Putamen (tissue), 1 donor: ENCODE results near the gene TRAP1.

Source experiments
- DNase-seq: peaks from one replicate; pipeline ENCODE4 v3.0.0-alpha.2; 2016; ENCODE audit warnings: low spot score

TRAP1 gene

GRCh38 chr16:3651461-3652372 is 65.6 kb downstream of the TRAP1 start:
- no peak for DNase-seq

DNA sequence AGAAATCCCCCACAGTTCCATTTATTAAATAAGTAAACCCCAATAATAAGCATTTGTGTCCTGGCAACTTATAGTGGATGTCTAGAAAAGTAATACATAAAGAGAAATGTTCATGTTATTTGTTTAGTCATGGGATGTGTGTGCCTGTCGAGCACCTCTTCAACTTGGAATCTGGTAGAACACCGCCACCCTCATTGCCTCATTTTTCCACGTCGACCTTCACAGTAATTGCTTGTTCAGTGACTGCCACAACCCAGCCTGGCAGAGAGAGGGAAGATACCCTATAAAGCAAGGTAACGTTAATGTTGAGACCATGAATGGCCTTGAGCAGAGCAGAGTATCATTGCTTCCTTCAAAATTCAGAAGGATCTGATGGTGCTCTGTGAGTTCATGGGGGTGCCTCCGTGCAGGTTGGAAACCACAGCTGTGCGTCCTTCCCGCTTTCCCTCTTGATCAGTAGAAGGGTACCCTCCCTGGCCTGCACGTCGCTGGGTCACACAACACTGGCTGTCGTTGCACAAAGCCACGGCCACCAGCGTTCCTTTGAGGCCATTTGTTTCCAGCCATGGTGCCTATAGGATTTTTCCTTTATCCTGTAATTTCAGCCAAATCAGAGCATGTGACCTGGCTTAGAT is 66.6 kb downstream of the TRAP1 start:
- no peak for DNase-seq

DNA sequence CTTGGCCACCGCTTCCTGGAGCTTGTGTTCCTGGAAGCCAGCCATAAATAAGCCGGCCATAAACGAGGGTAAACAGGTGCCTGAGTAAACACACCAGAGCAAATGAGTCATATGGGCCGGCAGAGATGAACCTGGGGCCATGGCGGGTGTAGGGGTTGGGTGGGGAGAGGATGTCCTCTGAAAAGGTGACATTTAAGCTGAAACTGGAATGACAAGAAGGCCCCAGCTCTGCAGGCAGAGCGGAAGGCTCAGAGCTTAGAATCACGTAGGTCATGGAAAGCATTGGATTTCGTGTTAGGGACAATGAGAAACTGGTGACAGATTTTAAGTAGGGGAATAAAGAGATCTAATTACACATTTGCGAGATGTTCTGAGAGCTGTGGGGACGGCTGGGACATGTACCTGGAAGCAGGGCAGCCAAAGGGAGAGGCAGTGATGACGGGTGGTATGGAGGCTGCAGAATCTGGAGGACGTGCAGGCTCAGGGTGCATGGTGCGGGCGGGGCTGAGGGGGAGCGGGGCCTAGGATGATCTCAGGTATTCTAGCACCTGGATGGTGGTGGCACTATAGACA is 70.9 kb downstream of the TRAP1 start:
- no peak for DNase-seq

DNA sequence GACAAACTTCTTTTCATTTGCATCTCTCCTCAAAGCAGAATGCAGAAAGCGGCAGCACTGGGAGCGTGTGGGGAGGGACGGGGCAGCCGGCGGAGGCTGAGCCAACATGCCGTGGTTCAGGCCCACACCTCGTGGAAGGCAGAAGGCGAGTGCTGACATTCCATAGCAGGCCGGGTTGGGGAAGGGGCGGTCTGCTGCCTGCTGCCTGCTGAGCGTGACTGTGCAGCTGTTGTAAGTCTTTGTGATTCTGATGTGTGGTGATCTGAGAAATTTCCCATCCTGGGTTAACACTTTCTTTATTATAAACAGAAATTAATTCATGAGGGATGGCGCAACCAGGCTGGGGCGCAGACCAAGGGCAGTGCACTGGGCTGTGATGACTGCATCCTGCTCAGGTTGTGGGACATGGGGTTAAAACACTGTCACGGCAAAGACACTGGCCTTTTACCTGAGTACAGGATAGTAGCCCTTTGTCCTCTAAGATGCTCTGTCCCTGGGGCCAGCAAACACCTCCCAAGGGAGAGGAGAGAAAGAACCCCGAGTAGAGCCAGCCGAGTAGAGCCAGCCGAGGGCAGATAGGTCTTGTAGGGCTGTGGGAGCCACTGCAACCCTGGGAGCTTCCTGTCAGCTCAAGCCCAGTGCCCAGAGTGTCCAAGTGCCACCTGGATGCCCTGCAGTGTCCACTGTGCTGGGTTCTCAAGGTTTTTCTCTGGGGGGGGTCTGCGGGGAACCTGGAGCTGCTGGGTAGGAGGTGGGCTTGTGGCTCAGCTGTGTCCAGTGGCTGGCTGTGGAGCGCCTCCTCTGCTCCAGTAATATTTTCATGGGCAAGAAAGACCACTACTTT is 71.6 kb downstream of the TRAP1 start:
- no peak for DNase-seq

- no peak for DNase-seq
Measured at GRCh38 chr16:3645108-3645503, 72.2 kb downstream of the TRAP1 start.

DNA sequence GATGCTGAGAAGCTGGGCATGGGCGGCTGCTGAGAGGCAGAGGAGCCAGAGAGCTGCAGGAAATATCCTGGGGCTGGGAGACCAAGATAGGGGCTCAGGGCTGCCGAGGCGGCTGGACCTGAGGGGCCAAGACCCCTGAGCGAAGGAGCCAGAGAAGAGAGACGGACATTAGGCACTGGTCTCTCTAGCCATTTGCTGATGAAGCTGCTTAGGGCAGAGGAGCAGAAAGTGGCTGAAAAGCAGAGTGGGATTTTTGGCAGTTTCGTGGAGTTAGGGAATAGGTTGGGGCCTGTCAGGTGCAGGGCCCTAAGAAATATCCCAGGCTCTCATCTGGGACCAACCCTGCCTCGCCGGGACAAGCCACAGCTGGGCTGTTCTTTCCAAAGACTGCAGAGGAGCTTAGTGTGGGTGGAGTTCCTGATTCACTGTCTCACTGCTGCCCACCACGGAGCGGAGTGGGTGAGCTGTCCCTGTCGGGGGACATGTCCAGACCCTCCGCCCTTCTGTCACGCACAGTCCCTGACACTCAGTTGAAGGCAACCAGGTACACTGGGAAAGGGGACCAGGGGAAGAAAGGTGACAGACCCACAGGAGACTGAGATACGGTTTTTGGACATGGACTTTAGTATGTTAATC is 74.1 kb downstream of the TRAP1 start:
- no peak for DNase-seq

DNA sequence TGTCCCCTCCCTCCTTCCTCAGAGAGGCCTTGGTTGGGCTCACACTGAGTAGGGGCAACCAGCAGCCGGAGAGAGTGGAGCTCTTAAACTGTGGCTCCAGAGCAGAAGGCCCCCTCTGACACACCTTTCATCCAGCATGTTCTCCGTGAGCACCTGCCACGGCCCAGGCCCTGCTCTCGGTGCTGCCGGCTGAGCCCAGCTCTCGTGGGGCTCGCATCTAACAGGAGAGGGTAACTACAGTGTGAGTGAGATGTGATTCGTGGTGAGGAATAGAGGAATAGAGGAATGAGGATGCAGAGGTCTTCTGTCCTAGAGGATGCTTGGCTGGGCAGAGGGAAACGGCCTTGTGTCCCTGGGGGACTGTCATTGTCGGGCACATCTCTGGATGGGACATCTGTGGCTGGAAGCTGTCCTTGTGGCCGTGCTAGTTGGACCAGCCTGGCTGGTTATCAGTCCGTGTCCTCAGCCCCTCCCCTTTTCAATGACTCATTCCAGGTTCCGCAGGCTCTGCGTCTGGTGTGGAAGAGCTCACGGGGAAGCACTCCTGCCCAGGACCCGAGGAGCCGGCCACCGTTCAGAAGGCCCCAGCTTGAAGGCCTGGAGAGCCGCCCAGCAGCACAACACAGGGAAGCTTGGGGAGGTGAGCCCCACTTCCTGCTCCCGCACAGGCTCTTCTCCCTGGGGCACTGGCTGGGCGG is 74.8 kb downstream of the TRAP1 start:
- no peak for DNase-seq

GRCh38 chr16:3641801-3642396 is 75.4 kb downstream of the TRAP1 start:
- no peak for DNase-seq

DNA sequence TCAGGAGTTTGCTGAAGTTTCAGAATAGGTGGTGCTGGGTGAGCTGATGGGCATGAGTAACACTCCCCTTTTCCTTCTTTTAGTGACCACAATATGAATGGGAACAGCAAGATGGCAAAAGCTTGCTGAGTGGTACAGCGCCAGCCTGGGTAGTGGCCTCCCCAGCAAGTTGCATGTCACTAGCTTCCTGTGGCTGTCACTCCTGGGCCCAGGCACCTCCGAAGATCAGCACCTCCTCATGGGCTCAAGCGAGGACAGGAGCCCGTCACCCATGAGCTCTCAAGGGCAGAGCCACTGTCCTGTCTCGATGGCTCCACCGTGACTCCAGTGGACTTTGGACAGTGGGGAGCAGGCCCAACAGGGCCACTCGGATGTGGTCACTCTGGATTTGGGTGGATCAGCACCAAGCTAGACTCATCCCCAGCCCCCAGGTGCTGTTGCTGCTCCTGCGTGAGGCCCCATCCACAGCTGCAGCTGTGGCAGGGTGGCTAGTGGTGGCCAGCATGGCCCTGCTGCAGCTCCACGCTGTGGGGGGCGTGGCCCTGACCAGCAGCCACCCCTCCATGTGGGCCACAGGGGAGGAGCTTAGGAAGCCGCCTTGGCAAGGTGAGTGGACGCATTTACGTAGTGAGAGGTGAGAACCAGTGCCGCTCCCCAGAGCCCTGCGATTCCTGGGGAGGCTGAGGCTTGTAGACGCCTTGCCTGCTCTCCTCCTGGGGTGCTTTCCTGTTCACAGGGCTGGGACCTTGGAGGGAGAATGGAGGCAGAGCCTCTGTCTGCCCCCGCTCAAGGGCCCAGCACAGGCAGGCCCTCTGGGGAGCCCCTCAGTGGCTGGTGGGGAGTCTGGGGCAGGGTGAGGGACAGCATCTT is 76.5 kb downstream of the TRAP1 start:
- DNase-seq: no peak

DNA sequence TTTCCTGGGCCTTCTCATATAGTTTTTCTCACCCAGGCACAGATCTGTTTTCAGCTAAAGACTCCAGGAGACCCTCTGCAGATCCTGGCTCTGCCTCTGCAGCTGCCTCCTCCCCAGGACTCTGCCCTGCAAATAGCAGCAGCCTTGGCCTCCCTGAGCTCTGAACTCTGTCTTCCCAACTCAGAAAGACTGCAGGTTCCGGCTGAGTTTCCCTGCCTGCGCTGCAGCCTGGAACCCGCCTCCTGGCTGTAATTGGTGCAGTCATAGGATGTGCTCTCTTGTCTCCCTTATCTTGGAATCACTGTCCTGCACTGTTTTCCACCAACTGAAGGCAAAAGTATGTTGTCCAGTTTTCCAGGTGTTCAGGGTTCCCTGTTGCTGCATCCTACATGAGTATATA is 77.1 kb downstream of the TRAP1 start:
- no peak for DNase-seq

GRCh38 chr16:3638916-3639644 is 78.2 kb downstream of the TRAP1 start:
- DNase-seq: no peak

DNA sequence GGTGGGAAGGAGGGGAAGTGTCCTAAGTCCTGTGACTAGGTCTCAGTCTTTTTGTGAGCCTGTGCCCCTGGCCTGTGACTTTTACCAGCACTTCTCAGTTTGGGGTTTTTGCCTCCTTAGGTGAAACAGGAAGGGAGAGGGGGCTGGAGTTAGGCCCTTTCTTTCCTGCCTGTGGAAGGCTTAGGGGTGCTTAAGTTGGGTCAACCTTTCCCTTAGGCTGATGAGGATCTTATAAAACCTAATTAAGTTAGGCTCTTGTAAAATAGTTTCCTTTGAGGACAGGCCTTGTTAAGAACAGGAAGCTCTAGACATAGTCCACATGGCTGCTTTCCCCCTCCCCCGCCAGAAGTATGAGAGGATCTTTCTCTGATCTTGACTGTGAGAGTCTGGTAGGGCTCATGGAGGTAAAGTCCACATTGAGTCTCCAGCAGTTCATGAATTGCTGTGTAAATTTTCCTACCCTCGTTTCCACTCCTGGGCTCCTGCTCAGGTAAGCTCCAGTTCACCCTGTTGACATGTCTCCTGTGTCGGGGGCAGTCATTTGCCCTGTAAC is 79.9 kb downstream of the TRAP1 start:
- no peak for DNase-seq

DNA sequence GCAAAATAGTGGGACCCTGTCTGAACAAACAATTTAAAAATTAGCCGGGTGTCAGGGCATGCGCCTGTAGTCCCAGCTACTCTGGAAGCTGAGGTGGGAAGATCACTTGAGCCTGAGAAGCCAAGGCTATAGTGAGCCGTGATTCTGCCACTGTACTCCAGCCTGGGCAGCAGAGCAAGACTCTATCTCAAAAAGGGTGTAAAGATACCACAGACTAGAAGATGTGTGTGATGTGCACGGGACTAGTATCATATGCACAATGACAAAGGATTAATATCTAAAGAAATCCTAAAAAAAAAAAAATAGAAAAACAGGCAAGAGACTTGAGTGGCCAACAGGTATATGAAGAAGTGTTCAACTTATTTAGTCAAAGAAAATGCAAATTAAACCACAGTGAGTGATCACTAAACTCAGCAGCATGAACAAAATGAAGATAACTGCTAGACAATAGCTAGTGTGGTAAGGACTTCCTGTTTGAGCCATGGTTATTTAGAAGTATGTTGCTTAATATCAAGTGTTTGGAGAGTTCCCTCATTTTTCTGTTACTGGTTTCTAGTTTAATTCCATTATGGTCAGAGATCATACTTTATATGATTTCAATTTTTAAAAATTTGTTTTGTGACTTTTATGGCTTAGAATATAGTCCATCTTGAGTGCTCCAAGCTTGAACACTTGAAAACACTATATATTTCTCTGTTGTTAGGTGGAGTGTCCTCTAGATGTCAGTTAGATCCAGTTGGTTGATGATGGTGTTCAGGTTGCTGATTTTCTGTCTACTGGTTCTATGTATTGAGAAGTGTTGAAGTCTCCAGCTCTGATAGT is 91.2 kb downstream of the TRAP1 start:
- DNase-seq: no peak

- DNase-seq: no peak
Measured at GRCh38 chr16:3625331-3625730, 92.0 kb downstream of the TRAP1 start.

- no peak for DNase-seq
Measured at GRCh38 chr16:3623642-3624041, 93.7 kb downstream of the TRAP1 start.

DNA sequence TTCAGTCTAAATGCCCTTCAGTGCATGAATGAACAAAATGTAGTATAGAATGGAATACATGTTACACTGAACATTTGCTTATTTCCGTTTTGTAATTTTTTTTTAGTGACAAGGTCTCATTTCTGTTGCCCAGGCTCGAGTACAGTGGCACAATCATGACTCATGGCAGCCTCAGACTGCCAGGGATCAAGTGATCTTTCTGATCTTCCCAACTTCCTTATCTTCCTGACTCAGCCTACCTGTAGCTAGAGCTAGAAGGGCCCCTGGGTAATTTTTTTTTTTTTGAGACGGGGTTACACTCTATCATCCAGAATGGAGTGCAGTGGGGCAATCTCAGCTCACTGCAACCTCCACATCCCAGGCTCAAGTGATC is 98.6 kb downstream of the TRAP1 start:
- DNase-seq: no peak

DNA sequence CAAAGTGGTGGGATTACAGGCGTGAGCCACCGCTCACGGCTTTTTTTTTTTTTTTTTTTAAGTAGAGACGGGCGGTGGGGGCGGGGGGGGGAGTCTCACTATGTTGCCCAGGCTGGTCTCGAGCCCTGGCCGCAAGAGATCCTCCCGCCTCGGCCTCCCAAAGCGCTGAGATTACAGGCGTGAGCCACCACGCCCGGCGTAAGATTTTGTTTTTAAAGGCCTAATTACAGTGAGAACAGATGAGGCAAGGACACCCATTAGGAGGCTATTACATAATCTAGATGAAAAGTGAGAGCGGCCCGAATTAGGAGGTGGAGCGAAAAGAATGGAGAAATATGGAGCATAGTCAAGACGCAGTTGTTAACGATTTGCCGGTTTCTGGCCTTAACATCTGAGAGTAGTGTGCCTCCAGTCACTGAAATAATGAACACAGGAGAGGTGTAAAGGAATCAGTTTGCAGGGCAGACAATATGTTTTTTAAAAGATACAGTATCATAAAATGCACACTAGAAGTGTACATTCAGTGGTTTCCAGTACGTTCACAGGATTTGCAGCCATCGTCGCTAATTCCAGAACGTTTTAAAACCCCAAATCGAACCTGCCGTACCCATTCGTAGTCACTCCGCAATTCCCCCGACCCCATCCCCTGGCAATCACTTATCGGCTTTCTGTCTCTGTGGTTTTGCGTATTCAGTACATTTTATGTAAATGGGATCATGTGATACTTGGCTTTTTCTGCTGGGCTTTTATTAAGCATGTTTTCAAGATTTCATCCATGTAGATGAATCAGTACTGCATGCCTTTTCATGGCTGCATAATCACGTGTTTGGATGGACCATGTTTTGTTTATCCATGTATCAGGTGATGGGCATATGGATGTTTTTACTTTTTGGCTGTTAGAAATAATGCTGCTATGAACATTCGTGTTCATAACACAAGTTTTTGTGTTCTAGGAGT is 104.5 kb downstream of the TRAP1 start:
- no peak for DNase-seq
